Epithelial cell of esophagus (primary cell): ENCODE measurements around the gene PARL.

ENCODE experiments used
- DNase-seq: peaks from one replicate; pipeline ENCODE4 v3.0.0; 2010; ENCODE audit warnings: low read depth
- H3K4me3 ChIP-seq: 2 replicates; pipeline ENCODE4 v1.5.1; 2011; ENCODE audit warnings: mild to moderate bottlenecking, low read length, control low read depth
- CTCF ChIP-seq: IDR thresholded peaks from 2 replicates; pipeline ENCODE4 v1.5.1; 2011; ENCODE audit warnings: low read depth, mild to moderate bottlenecking, low read length, control low read depth, inconsistent platforms; ENCODE audit not compliant: insufficient read depth; ENCODE audit errors: missing control alignments

PARL gene

GRCh38 chr3:183895774-183896173, 11.1 kb upstream of the PARL start:
- H3K4me3 ChIP-seq, result no peak overlapping the region
- no peak for DNase-seq
- TF ChIP-seq CTCF, result no peak

DNA sequence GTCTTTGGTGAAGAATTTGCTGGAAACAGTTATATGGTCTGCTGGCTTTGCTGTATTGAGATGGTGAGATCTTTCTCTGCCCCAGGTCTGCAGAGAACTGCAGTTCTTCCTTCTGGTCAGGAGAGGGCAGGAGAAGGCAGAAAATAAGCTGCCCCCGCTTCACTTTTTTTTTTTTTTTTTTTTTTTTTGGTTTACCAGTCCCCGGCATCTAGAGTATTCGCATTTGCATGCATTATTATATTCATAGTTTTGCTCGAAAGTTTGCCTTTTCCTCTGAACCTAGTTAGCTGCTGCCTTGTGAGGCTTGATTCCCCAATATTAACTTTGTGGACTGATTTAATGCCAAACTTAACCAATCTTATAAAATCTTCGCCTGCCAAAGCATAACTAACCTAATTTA, 10.6 kb upstream of the PARL start:
- peak; percentile 57 for DNase-seq
- TF ChIP-seq CTCF, result peak; percentile 85
- H3K4me3 ChIP-seq, result no peak overlapping the region

DNA sequence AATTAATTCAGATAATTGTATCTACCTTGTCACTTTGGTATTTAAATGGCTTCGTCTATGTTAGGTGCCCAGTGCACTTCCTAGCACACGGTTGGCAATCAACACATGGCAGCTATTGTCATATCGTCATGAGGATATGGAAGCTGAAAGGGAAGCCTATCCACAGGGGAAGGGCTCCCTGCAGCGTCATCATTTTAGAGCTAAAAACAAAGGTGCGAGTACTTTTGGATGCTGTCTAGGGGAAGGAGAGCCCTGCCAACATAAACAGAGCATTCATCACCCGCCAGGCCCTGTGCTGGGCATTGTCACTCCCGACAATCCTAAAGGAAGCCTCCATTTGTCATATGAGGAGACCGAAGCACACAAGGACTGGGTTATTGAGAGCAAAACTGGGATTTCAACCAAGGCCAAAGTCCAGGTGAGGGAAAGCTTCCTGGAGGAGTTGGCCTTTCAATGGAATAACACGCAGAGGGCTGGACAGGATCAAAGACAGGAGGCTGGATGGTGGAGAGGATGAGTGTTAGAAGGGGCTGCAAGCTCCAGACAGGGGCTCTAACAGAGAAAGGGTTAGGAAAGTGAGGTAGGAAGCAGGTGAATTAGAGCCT, 8.0 kb upstream of the PARL start:
- no peak overlapping the region for H3K4me3 ChIP-seq
- no peak for DNase-seq
- no peak for TF ChIP-seq CTCF

DNA sequence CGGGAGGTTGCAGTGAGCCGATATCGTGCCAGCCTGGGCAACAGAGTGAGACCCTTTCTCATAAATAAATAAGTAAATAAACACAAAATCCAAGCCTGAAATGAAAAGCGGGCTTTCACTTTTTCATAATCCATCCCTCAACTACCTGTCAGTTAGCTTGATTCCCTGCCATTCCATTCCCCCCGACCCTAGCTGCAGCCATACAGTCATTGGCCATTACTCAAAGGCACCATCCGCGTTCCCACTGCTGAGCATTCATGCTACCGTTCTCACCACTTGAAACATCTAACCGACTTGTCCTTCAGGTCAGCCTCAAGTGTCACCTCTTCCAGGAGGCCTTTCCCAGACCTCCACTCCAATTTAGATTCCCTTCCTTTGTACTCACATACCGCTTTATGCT, 1.1 kb upstream of the PARL start:
- H3K4me3 ChIP-seq, result no peak overlapping the region

GRCh38 chr3:183884097-183884426, 618 bp downstream of the PARL start:
- no peak for TF ChIP-seq CTCF
- no peak for DNase-seq
- H3K4me3 ChIP-seq, result peak overlapping the region; percentile 82

More for the DNA sequence above, 1.1 kb upstream of the PARL start:
- DNase-seq, result no peak
- no peak for TF ChIP-seq CTCF

GRCh38 chr3:183883291-183884096, 1.2 kb downstream of the PARL start:
- no peak for DNase-seq
- H3K4me3 ChIP-seq, result peak overlapping the region; percentile 82
- TF ChIP-seq CTCF, result no peak

GRCh38 chr3:183880121-183880520, 4.6 kb downstream of the PARL start:
- TF ChIP-seq CTCF, result no peak
- DNase-seq, result no peak
- no peak overlapping the region for H3K4me3 ChIP-seq
